ENCODE results near the gene BCAS3.

The BCAS3 gene

DNA sequence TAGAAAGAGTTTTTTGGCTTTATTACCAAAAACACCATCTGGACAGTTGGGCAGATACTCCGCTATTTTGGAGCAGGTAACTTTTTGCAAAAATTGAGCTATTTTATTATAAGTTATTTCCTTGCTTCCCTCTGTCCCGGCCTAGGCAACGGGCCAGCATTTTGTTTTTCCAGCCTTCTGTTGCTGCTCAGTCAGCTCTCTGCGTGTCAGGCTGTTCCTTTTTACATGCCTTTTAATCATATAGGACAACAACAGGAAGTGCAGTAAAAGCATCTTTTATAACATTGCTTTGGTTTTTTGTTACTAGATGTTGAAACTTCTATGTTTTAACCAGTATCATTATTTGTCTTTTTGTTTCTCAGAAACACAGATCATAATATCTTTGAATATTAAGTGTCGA is 47.3 kb upstream of the BCAS3 start:
- Histone ChIP-seq H3K4me1 (ENCODE audit: control insufficient read depth, low read length) (peaks cover 6% of the 10 kb centered on the region), H3K27me3 (ENCODE audit: control insufficient read depth, low read length) (no peaks in the 10 kb centered on the region), H3K27ac (ENCODE audit: low read depth, low read length) (no peak overlapping the region), H3K9me3 (ENCODE audit: control insufficient read depth, insufficient read depth, low read length) (no peaks in the 10 kb centered on the region), H4K20me1 (ENCODE audit: control insufficient read depth, insufficient read depth, low read depth, low read length) (no peaks in the 10 kb centered on the region; the same call in 1 of the 2 replicates), H3K4me3 (ENCODE audit: low read length) (no peak overlapping the region), H3K36me3 (ENCODE audit: control insufficient read depth, low read length) (peaks cover 13% of the 10 kb centered on the region), H3F3A (ENCODE audit: control insufficient read depth, insufficient read depth) (no peaks in the 10 kb centered on the region; the same call in 1 of the 2 replicates), H3K9me2 (replicated peaks; ENCODE audit: control insufficient read depth, low read length) (no peaks in the 10 kb centered on the region), H3K4me2 (ENCODE audit: low read length) (no peak overlapping the region), H3K79me2 (ENCODE audit: control insufficient read depth, low read length) (peaks cover 20% of the 10 kb centered on the region)
- TF ChIP-seq EZH2phosphoT487 (IDR thresholded peaks at IDR 0.05; ENCODE audit: borderline replicate concordance, low read length) = no peak
- TF ChIP-seq, protein P1, sequence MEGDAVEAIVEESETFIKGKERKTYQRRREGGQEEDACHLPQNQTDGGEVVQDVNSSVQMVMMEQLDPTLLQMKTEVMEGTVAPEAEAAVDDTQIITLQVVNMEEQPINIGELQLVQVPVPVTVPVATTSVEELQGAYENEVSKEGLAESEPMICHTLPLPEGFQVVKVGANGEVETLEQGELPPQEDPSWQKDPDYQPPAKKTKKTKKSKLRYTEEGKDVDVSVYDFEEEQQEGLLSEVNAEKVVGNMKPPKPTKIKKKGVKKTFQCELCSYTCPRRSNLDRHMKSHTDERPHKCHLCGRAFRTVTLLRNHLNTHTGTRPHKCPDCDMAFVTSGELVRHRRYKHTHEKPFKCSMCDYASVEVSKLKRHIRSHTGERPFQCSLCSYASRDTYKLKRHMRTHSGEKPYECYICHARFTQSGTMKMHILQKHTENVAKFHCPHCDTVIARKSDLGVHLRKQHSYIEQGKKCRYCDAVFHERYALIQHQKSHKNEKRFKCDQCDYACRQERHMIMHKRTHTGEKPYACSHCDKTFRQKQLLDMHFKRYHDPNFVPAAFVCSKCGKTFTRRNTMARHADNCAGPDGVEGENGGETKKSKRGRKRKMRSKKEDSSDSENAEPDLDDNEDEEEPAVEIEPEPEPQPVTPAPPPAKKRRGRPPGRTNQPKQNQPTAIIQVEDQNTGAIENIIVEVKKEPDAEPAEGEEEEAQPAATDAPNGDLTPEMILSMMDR (IDR thresholded peaks at IDR 0.05; ENCODE audit: low read depth, low read length, poor library complexity, severe bottlenecking) = no peak

DNA sequence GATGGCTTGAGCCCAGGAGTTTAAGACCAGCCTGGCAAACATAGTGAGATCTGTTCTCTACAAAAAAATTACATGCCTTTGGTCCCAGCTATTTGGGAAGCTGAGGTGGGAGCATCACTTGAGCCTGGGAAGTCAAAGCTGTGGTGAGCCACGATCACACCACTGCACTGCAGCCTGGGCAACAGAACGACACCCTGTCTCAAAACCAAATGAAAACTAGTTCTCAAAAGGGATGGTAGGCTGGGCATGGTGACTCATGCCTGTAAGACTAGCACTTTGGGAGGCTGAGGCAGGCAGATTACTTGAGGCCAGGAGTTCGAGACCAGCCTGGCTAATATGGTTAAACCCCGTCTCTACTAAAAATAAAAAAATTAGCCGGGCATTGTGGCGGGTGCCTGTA is 46.5 kb upstream of the BCAS3 start:
- Histone ChIP-seq H3K4me2 (ENCODE audit: low read length) (no peak overlapping the region), H3K9me2 (replicated peaks; ENCODE audit: control insufficient read depth, low read length) (no peaks in the 10 kb centered on the region), H3F3A (ENCODE audit: control insufficient read depth, insufficient read depth) (no peaks in the 10 kb centered on the region; the same call in 1 of the 2 replicates), H3K4me3 (ENCODE audit: low read length) (no peak overlapping the region), H3K4me1 (ENCODE audit: control insufficient read depth, low read length) (peaks cover 6% of the 10 kb centered on the region), H3K79me2 (ENCODE audit: control insufficient read depth, low read length) (peaks cover 20% of the 10 kb centered on the region), H4K20me1 (ENCODE audit: control insufficient read depth, insufficient read depth, low read depth, low read length) (no peaks in the 10 kb centered on the region; the same call in 1 of the 2 replicates), H3K27ac (ENCODE audit: low read depth, low read length) (no peak overlapping the region), H3K9me3 (ENCODE audit: control insufficient read depth, insufficient read depth, low read length) (no peaks in the 10 kb centered on the region), H3K27me3 (ENCODE audit: control insufficient read depth, low read length) (no peaks in the 10 kb centered on the region), H3K36me3 (ENCODE audit: control insufficient read depth, low read length) (peaks cover 20% of the 10 kb centered on the region)
- no peak for TF ChIP-seq EZH2phosphoT487 (IDR thresholded peaks at IDR 0.05; ENCODE audit: borderline replicate concordance, low read length)
- TF ChIP-seq, protein P1 (IDR thresholded peaks at IDR 0.05; ENCODE audit: low read depth, low read length, poor library complexity, severe bottlenecking) = no peak

DNA sequence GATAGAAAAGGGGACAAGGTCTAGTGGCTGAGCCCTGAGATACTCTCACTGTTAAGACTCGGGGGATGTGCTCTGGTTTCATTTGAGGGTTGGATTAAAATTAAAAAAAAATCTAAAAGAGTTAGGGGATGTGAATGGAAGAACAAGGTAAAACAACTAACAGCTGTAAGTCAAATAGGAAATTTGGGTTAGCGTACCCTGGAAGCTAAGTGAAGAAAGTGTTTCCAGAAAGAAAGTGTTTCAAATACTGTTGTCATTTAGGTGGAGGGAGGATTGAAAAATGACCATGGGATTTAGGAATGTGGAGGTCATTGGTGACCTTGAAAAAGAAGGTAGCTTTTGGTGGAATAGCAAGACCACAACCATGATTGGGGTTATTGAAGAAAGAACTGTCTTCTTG is 40.0 kb upstream of the BCAS3 start:
- H3K79me2 ChIP-seq (ENCODE audit: control insufficient read depth, low read length) = peaks cover 28% of the 10 kb centered on the region
- H3K27ac ChIP-seq (ENCODE audit: low read depth, low read length) = no peak overlapping the region
- no peaks in the 10 kb centered on the region for H3K27me3 ChIP-seq (ENCODE audit: control insufficient read depth, low read length)
- H3K4me1 ChIP-seq (ENCODE audit: control insufficient read depth, low read length) = peaks cover 11% of the 10 kb centered on the region
- H3K36me3 ChIP-seq (ENCODE audit: control insufficient read depth, low read length) = peaks cover 35% of the 10 kb centered on the region
- peaks cover 4% of the 10 kb centered on the region; the same call in 1 of the 2 replicates for H4K20me1 ChIP-seq (ENCODE audit: control insufficient read depth, insufficient read depth, low read depth, low read length)
- H3F3A ChIP-seq (ENCODE audit: control insufficient read depth, insufficient read depth) = peaks cover 11% of the 10 kb centered on the region
- H3K9me3 ChIP-seq (ENCODE audit: control insufficient read depth, insufficient read depth, low read length) = no peaks in the 10 kb centered on the region
- TF ChIP-seq, protein P1 (IDR thresholded peaks at IDR 0.05; ENCODE audit: low read depth, low read length, poor library complexity, severe bottlenecking) = no peak
- no peak for TF ChIP-seq EZH2phosphoT487 (IDR thresholded peaks at IDR 0.05; ENCODE audit: borderline replicate concordance, low read length)
- no peaks in the 10 kb centered on the region for H3K9me2 ChIP-seq (replicated peaks; ENCODE audit: control insufficient read depth, low read length)
- H3K4me2 ChIP-seq (ENCODE audit: low read length) = no peak overlapping the region
- H3K4me3 ChIP-seq (ENCODE audit: low read length) = no peak overlapping the region

All from DOHH2 (cell line).